Measurements from ENCODE around the gene SLC25A22. TPM values are rescaled to one million over a fixed set of nuclear protein-coding genes. Genes with fewer than 3 reads are reported as not detected.

SLC25A22 gene
- total and polyA plus RNA-seq, 9 of the 15 experiments (the other 6 are each of a cell fraction or from before 2014, with no cell fraction given) = 0.41 to 55.4 (median 11.4) TPM

GRCh38 chr11:841981-842369, 43.9 kb upstream of the SLC25A22 start (continued):
- no peak for TF ChIP-seq SMAD3 (CRISPR knock-in tag; conservative IDR thresholded peaks at IDR 0.05)
- TF ChIP-seq, protein P1, sequence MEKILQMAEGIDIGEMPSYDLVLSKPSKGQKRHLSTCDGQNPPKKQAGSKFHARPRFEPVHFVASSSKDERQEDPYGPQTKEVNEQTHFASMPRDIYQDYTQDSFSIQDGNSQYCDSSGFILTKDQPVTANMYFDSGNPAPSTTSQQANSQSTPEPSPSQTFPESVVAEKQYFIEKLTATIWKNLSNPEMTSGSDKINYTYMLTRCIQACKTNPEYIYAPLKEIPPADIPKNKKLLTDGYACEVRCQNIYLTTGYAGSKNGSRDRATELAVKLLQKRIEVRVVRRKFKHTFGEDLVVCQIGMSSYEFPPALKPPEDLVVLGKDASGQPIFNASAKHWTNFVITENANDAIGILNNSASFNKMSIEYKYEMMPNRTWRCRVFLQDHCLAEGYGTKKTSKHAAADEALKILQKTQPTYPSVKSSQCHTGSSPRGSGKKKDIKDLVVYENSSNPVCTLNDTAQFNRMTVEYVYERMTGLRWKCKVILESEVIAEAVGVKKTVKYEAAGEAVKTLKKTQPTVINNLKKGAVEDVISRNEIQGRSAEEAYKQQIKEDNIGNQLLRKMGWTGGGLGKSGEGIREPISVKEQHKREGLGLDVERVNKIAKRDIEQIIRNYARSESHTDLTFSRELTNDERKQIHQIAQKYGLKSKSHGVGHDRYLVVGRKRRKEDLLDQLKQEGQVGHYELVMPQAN (IDR thresholded peaks at IDR 0.05; ENCODE audit: borderline replicate concordance) = peak; percentile 69
- 0 out of 2 replicates have a peak, but pooled peaks have one; percentile 40 for TF ChIP-seq LCOR (CRISPR knock-in tag; IDR thresholded peaks at IDR 0.05)
- no peak for TF ChIP-seq COPS2 (conservative IDR thresholded peaks at IDR 0.05)
- TF ChIP-seq ID3 (CRISPR knock-in tag; IDR thresholded peaks at IDR 0.05) = no peak
- no peak for TF ChIP-seq ID3 (tag; IDR thresholded peaks at IDR 0.05)
- no peak for TF ChIP-seq EGR1 (conservative IDR thresholded peaks at IDR 0.05)
- TF ChIP-seq SIRT6 (IDR thresholded peaks at IDR 0.05; ENCODE audit: low read depth, low read length) = peak; percentile 85
- TF ChIP-seq ZMIZ1 (IDR thresholded peaks at IDR 0.05; ENCODE audit: low read depth in 2 of 2, low read length in 2 of 2) = no peak
- TF ChIP-seq ZNF133 (CRISPR knock-in tag; IDR thresholded peaks at IDR 0.05) = no peak

All from K562 (cell line).